Psoas muscle (tissue), 8 donors: Measurements from ENCODE around the gene SPEN. TPM values are rescaled to one million over a fixed set of nuclear protein-coding genes. Genes with fewer than 3 reads are reported as not detected.

Source experiments
- ATAC-seq, 4 donors: fragments of 200-7000 bp; cut with Tn5 transposase; one replicate each; pipeline ENCODE4 v1.9.1; 2020; ENCODE audit warnings: moderate library complexity in 3 of 4, mild to moderate bottlenecking in 2 of 4
- DNase-seq, 2 donors: peaks; one replicate each; pipeline ENCODE4 v3.0.0-alpha.2; 2020
- H3K27ac ChIP-seq: fragments of 200-600 bp; one replicate; pipeline ENCODE4 v1.8.0; 2022
- H3K27me3 ChIP-seq, 3 donors: fragments of 200-600 bp in 1 of 3; one replicate each; pipeline versions ENCODE4 v1.6.1 to v1.8.0; 2013 to 2022; ENCODE audit warnings: low read length in 2 of 3, mild to moderate bottlenecking in 2 of 3, moderate library complexity in 1 of 3; ENCODE audit not compliant: insufficient read depth in 3 of 3
- H3K36me3 ChIP-seq, 2 donors: fragments of 200-600 bp in 1 of 2; one replicate each; pipeline versions ENCODE4 v1.6.1 to v1.8.0; 2013 to 2022; ENCODE audit warnings: low read depth in 1 of 2, mild to moderate bottlenecking in 1 of 2, moderate library complexity in 1 of 2; ENCODE audit not compliant: insufficient read depth in 1 of 2
- H3K4me1 ChIP-seq: fragments of 200-600 bp; one replicate; pipeline ENCODE4 v1.8.0; 2022
- H3K4me3 ChIP-seq: fragments of 200-600 bp; one replicate; pipeline ENCODE4 v1.8.0; 2022; ENCODE audit warnings: mild to moderate bottlenecking
- H3K9me3 ChIP-seq: fragments of 200-600 bp; one replicate; pipeline ENCODE4 v1.8.0; 2022
- CTCF ChIP-seq: fragments of 200-600 bp; IDR thresholded peaks from one replicate; pipeline ENCODE4 v1.8.0; 2022; ENCODE audit warnings: antibody characterized with exemption
- WGBS, 3 donors: extraction: QIAGEN DNeasy Blood & Tissue Kit; methylation state at CpG; one replicate each; pipeline versions ENCODE4 v1.1.6 to v1.1.7; 2013; 5-methylcytosine and 5-hydroxymethylcytosine counted together
- intact Hi-C, 2 donors: fragments of 100-400 bp; cut with DNase I; formaldehyde crosslinking; loops; one replicate each; pipeline versions ENCODE4 v1.11.0 to v1.14.2; 2022
- polyA plus RNA-seq, 3 donors: library from polyadenylated mRNA; stranded (reverse); fragments of 200-250 nt; gene quantifications; one replicate each; pipeline ENCODE4 v1.2.3, GENCODE V29; 2013
- total RNA-seq, 4 donors: library from RNA; stranded (reverse); fragmentation: NEBNext Ultra II Directional in 2 of 4; extraction: Animal tissue kit (Norgen Biotek cat#: 25700) in 2 of 4; gene quantifications; one replicate each; pipeline versions ENCODE4 v1.2.1 to v1.2.4, GENCODE V29; 2021 to 2023
- donor health status: healthy with polysubstance abuse.
- donor health status: DM: no; HTN: no; CAD: no; lungs with moderate emphysema.
- donor health status: Bipolar disorder and iron deficiency.
- donor health status: healthy.
- donor health status: DM: yes; HTN: yes; CAD: no.
- donor health status: DM: no; HTN: no; CAD: no.
- donor health status: DM: no; HTN: no; CAD: no.
- donor health status: DM: yes; HTN: yes; CAD: no.

SPEN gene
- total and polyA plus RNA-seq, 7 donors, result 10.2 to 46.5 (median 38.3) TPM

- TF ChIP-seq CTCF, result no peak
- no peak for ATAC-seq
Measured at GRCh38 chr1:15928971-15929965, 81.8 kb downstream of the SPEN start.

DNA sequence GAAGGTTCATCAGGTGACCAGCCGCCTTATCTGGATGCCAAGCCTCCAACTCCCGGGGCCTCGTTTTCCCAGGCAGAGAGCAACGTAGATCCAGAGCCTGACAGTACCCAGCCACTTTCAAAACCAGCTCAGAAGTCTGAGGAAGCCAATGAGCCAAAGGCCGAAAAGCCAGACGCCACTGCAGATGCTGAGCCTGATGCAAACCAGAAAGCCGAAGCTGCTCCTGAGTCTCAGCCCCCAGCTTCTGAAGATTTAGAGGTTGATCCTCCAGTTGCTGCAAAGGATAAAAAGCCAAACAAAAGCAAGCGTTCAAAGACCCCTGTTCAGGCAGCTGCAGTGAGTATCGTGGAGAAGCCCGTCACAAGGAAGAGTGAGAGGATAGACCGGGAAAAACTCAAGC lies 83.9 kb downstream of the SPEN start:
- ATAC-seq, result no peak
- no peak for DNase-seq
- no peaks in the 10 kb centered on the region for H3K27me3 ChIP-seq
- 90 to 96% (median 95%) methylated on average over 11 of the region's 11 CpGs for WGBS, 3 donors
- peaks cover 10 to 99% of the 10 kb centered on the region in 2 donors for H3K36me3 ChIP-seq
- no peak for TF ChIP-seq CTCF
- no peaks in the 10 kb centered on the region for H3K4me1 ChIP-seq
- no peaks in the 10 kb centered on the region for H3K9me3 ChIP-seq
- H3K4me3 ChIP-seq, result no peak overlapping the region
- intact Hi-C loops, result no loop called here
- no peak overlapping the region for H3K27ac ChIP-seq

More at GRCh38 chr1:15928971-15929965, 81.8 kb downstream of the SPEN start:
- 92 to 96% (median 92%) methylated on average over 17 of the region's 17 CpGs for WGBS, 3 donors
- H3K9me3 ChIP-seq, result no peaks in the 10 kb centered on the region
- H3K27me3 ChIP-seq, result no peaks in the 10 kb centered on the region
- DNase-seq, result no peak
- H3K4me1 ChIP-seq, result no peaks in the 10 kb centered on the region
- no peak overlapping the region for H3K27ac ChIP-seq
- H3K36me3 ChIP-seq, result peaks cover 10 to 98% of the 10 kb centered on the region in 2 donors
- intact Hi-C loops, result no loop called here
- no peak overlapping the region for H3K4me3 ChIP-seq

DNA sequence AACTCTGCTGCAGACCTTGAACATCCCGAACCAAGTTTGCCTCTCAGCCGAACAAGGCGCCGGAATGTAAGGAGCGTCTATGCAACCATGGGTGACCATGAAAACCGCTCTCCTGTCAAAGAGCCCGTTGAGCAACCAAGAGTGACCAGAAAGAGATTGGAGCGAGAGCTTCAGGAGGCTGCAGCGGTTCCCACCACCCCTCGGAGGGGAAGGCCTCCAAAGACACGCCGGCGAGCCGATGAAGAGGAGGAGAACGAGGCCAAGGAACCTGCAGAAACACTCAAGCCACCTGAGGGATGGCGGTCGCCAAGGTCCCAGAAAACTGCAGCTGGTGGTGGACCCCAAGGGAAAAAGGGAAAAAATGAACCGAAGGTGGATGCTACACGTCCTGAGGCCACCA lies 84.4 kb downstream of the SPEN start:
- WGBS, 3 donors, result 94 to 96% (median 96%) methylated on average over 19 of the region's 19 CpGs
- no peak for ATAC-seq
- Histone ChIP-seq H3K4me1 (no peaks in the 10 kb centered on the region), H3K36me3 (peaks cover 10 to 99% of the 10 kb centered on the region in 2 donors), H3K9me3 (no peaks in the 10 kb centered on the region), H3K27me3 (no peaks in the 10 kb centered on the region), H3K27ac (no peak overlapping the region), H3K4me3 (no peak overlapping the region)
- intact Hi-C loops, result no loop called here
- TF ChIP-seq CTCF, result no peak
- no peak for DNase-seq

- Histone ChIP-seq H3K4me1 (no peaks in the 10 kb centered on the region), H3K9me3 (no peaks in the 10 kb centered on the region), H3K4me3 (no peak overlapping the region), H3K27me3 (no peaks in the 10 kb centered on the region), H3K36me3 (peaks cover 10 to 99% of the 10 kb centered on the region in 2 donors), H3K27ac (no peak overlapping the region)
- intact Hi-C loops, result no loop called here
- no peak for ATAC-seq
- WGBS, 3 donors, result 90 to 95% (median 93%) methylated on average over 9 of the region's 9 CpGs
- no peak for TF ChIP-seq CTCF
- DNase-seq, result no peak
Measured at GRCh38 chr1:15932612-15933011, 85.1 kb downstream of the SPEN start.
